HT-29 (cell line): ENCODE data around the gene EPS8L1. TPM values are rescaled to one million over a fixed set of nuclear protein-coding genes. Genes with fewer than 3 reads are reported as not detected.
"Not testable (repeated sequence)": the region's sequence is repeated elsewhere in the genome, so short reads cannot be mapped to it uniquely, and the experiment has no call there.

ENCODE experiments used
- DNase-seq: peaks from one replicate; pipeline ENCODE4 v3.0.0-alpha.2; 2015; ENCODE audit warnings: low spot score
- total RNA-seq: library from RNA; depleted of rRNA; stranded (reverse); fragments of >200 nt; shearing (Covaris generic); gene quantifications from 2 replicates; pipeline ENCODE4 v1.2.3, GENCODE V29; 2014

Gene EPS8L1
- total RNA-seq, 1 experiment from 2014 or later, result 612 TPM

DNA sequence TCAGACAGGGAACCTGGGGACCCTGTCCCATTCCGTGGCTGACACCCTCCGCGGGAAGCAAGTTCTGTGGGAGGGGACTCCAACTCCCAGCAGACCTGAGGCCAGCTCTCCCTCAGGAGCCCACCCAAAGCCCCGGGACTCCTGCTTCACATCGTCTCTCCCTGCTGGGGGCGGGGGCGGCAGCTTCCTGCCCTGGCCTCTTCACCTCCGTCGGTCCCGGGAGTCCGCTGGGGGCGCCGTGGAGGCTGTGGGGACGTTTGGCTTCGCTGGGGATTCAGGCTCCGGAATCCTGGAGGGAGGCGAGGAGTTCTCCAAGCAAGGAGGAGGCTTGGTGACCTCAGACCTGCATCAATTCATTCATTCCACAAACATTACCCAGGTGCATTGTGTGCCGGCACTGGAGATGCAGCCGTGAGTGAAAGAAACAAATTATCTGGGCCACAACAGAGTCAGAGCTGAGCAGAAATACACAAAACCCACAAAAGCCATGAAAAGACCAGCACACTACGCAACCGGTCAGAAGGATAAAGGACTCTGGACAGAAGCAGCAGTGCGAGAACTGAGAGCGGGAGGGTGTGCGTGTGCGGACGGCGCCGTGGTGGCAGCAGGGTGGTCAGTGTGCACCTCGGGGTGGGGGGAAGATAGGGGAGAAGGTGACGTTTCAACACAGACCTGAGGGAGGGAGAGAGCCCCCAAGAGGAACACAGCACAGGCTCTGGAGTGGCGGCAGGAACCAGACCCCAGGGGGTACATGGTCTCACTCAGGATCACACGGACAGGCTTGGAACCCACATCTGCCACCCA, 19.0 kb downstream of the EPS8L1 start:
- no peak for DNase-seq

DNA sequence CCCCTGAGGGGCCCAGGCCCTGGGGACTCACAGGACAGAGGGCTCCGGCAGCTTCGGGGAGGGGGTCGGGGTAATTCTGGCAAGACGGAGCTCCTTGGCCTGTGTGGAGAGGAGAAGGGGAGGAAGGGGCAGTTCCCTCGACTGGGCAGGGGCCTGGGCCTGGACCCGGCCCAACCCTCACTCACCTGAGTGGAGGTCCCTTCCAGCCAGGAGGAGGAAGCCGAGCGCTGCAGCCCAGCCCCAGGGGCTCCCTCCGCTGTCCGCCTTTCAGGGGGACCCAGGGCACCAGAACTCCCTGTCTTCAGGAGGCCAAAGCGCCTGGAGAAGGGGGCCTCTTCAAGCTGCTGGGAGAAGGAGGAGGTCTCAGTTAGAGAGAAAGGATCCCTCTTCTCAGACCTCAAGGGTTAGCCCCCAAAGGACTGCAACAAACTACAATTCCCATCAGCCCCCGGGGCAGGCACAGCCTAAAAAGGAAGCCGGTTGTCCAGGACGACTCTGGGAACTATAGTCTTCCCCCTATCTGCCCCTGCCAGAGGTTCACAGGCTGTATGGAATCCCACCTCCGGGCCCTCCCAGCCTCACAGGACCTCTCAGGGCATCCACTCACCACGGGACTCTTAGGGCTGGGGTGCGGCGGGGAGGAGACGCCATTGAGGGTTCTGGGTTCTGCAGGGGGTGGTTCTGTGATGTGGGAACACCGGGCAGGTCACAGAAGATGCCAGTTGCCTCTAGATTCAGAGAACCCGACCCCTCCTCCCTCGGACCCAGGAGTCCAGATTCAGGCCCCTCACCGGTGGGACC, 19.8 kb downstream of the EPS8L1 start:
- no peak for DNase-seq

GRCh38 chr19:55096061-55096701, 20.5 kb downstream of the EPS8L1 start:
- no peak for DNase-seq

GRCh38 chr19:55097864-55098715, 22.4 kb downstream of the EPS8L1 start:
- no peak for DNase-seq

DNA sequence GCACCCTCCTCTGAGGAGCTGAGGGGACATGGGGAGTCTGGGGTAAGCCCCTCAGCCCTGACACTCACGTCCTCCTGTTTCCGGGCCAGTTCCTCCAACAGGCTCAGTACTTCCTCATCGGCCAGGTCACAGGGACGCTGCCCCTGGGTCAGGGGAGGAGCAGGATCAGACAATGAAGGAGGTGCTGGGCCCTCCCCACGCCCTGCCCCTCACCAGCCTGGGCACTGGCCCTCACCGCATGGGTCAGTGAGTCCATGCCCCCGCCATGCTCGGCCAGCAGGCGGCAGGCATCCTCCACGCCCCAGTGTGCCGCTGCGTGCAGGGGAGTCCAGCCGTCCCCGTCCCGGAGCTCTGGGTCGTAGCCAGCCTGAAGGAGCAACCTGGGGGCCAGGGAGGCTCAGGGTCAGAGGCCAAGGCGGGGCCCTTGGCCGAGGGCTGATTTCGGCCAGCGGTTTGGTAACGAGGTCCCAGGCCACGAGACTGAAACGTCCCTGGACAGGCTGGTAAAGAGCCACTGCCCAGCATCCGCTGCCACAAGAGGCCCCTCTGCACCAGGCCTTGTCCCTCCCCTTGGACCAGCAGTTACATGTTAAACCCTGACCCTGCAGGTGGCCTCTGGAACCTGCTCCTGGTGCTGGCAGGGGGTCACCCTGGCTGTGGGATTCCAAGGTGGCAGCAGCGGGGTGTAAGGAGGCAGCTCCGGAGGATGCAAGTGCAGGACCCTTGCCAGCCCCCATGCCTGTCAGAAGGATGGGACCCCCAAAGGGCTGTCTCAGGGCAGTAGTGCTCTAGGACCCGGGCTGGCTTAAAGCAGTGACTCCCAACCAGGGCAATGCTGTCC, 23.3 kb downstream of the EPS8L1 start:
- no peak for DNase-seq

GRCh38 chr19:55099557-55100506, 24.2 kb downstream of the EPS8L1 start:
- no peak for DNase-seq

- no peak for DNase-seq
Measured at GRCh38 chr19:55101261-55101660, 25.6 kb downstream of the EPS8L1 start.

- no peak for DNase-seq
Measured at GRCh38 chr19:55103190-55103589, 27.5 kb downstream of the EPS8L1 start.

DNA sequence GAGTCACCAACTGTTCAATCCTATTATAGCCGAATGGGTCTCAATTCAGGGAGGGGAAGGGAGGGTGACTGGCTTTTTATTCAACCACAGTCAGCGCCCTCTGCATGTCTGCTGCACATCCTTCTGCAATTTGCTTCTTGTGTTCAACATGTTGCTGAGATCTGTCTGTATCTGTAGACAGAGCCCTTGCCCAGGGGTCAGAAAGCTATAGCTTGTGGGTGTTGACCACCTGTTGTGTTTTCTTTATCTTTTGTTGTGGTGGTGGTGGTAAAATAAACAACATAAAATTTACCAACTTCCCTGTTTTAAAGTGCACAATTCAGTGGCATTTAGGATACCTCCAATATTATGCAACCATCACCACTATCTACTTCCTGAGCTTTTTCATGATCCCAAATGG, 29.6 kb downstream of the EPS8L1 start:
- DNase-seq, result no peak

GRCh38 chr19:55106591-55106990, 30.9 kb downstream of the EPS8L1 start:
- no peak for DNase-seq

GRCh38 chr19:55107252-55107651, 31.6 kb downstream of the EPS8L1 start:
- not testable (repeated sequence) for DNase-seq

DNA sequence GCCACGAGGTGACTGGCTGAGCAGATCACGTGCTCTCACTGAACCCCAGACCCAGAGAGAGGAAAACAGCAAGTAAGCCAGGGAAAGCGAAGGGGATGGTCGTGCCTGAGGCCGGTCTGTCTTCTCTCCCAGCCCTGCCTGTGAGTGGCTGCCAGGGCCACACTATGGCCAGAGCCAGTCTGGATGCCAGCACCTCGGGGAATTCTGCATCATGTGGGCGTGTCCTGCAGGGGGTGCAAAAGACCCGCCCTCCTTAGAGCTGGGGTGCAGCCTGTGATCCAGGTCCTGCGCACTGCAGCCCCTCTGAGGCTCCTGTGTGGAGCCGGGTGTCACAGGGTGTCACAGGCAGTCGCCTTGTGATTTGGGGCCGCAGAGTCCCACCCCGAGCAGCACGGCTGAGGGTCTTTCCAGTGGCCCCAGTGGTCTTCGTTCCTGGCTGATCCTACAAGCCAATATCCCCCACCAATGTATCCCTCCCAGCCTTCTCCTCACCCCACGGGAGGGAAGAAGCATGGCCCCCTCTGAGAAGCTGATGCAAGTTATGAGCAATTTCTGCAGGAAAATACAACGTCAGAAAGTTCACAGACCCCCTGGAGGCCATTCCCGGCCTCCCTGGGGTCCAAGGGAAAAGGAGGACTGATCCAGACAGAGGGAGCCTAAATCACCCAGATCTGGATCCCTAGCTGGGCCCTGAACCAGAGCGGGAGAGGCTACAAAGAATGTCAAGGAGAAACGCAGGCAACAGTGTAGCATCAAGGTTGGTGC, 34.0 kb downstream of the EPS8L1 start:
- no peak for DNase-seq

- DNase-seq, result no peak
Measured at GRCh38 chr19:55111238-55111831, 35.7 kb downstream of the EPS8L1 start.

- DNase-seq, result no peak
Measured at GRCh38 chr19:55112246-55112776, 36.6 kb downstream of the EPS8L1 start.

- peak; percentile 85 for DNase-seq
Measured at GRCh38 chr19:55112777-55113569, 37.3 kb downstream of the EPS8L1 start.

DNA sequence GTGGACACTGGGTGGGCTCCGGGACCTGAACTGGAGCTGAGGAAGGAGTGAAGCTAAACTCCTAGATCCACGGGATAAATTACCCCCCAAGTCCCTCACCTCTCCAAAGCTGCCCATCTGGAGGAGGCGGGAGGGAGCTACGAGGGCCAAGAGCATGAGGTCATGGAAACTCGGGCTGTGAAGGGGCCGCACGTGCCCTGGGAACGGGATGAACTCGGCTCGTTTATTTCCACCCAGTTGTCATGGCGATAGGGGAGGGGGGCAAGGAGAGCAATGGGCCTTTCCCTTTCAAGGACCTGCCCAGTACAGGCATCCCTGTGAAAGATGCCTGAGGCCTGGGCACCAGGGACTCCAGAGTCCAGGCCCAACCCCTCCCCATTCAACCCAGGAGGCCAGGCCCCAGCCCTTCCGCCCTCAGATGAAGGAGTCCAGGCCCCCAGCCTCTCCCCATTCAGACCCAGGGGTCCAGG, 37.9 kb downstream of the EPS8L1 start:
- DNase-seq, result peak; percentile 81
